Measurements from ENCODE around the gene NF1.

Gene NF1

GRCh38 chr17:31388770-31389656 lies 294.2 kb downstream of the NF1 start:
- ChIA-PET CTCF (interaction anchor here (0.6 to 1.6 kb wide), 7 partner anchors 12 to 293 kb away, joined by 3 to 10 read pairs (median 3); no protein-coding TSS in a partner anchor), POLR2A (ENCODE audit: low non-redundant PET) (no interaction called here)
- peak; percentile 46 for DNase-seq (ENCODE audit: low spot score)
- peak; percentile 53 for TF ChIP-seq CTCF (conservative IDR thresholded peaks at IDR 0.05; ENCODE audit: low read depth)
- no peak overlapping the region for H3K27ac ChIP-seq

GRCh38 chr17:31389657-31390381 lies 295.0 kb downstream of the NF1 start:
- POLR2A ChIA-PET (ENCODE audit: low non-redundant PET): no interaction called here
- no peak for DNase-seq (ENCODE audit: low spot score)
- H3K27ac ChIP-seq: no peak overlapping the region
- no peak; the same call in 1 of the 2 replicates for TF ChIP-seq CTCF (conservative IDR thresholded peaks at IDR 0.05; ENCODE audit: low read depth)
- CTCF ChIA-PET: interaction anchor here (0.5 to 1.6 kb wide), 6 partner anchors 12 to 294 kb away, joined by 3 to 10 read pairs (median 4); no protein-coding TSS in a partner anchor

GRCh38 chr17:31390426-31390747 lies 295.6 kb downstream of the NF1 start:
- CTCF ChIA-PET: interaction anchor here (0.5 kb wide), 1 partner anchor 136 kb away, joined by 7 read pairs; no protein-coding TSS in a partner anchor
- no peak for TF ChIP-seq CTCF (conservative IDR thresholded peaks at IDR 0.05; ENCODE audit: low read depth)

GRCh38 chr17:31390748-31391495 lies 296.1 kb downstream of the NF1 start:
- ChIA-PET POLR2A (ENCODE audit: low non-redundant PET) (no interaction called here), CTCF (no interaction called here)
- DNase-seq (ENCODE audit: low spot score): no peak
- TF ChIP-seq CTCF (conservative IDR thresholded peaks at IDR 0.05; ENCODE audit: low read depth): no peak
- H3K27ac ChIP-seq: no peak overlapping the region

More at GRCh38 chr17:31390426-31390747, 295.6 kb downstream of the NF1 start:
- H3K27ac ChIP-seq: no peak overlapping the region
- POLR2A ChIA-PET (ENCODE audit: low non-redundant PET): no interaction called here
- DNase-seq (ENCODE audit: low spot score): no peak

- ChIA-PET CTCF (no interaction called here), POLR2A (ENCODE audit: low non-redundant PET) (no interaction called here)
- DNase-seq (ENCODE audit: low spot score): no peak
- TF ChIP-seq CTCF (conservative IDR thresholded peaks at IDR 0.05; ENCODE audit: low read depth): no peak
- no peak within 1 kb of the TSS for H3K27ac ChIP-seq
Observed at GRCh38 chr17:31391496-31391949, 296.7 kb downstream of the NF1 start, which contains the start of gene RAB11FIP4. TSS of gene RAB11FIP4 (plus strand) at chr17:31391675. CDS start at chr17:31391853, 178 bp downstream.

All from RWPE1 (cell line).